Thoracic aorta (tissue), 2 donors: Measurements from ENCODE around the gene PSORS1C1. TPM values are rescaled to one million over a fixed set of nuclear protein-coding genes. Genes with fewer than 3 reads are reported as not detected.
"Not testable (repeated sequence)": the region's sequence is repeated elsewhere in the genome, so short reads cannot be mapped to it uniquely, and the experiment has no call there.

Experiments used
- ATAC-seq: fragments of 150-250 bp; one replicate; pipeline ENCODE4 v1.8.0; 2017; ENCODE audit warnings: low read depth; ENCODE audit not compliant: insufficient number of reproducible peaks, low FRiP score
- DNase-seq: peaks from one replicate; pipeline ENCODE4 v3.0.0-alpha.2; 2020; ENCODE audit warnings: low spot score
- H3K27ac ChIP-seq, 2 donors: fragments of 200-600 bp; sonication (generic); 1 replicate in 1 of 2; 2 replicates in 1 of 2; pipeline ENCODE4 v1.5.1; 2016; ENCODE audit warnings: mild to moderate bottlenecking in 2 of 2, moderate library complexity in 2 of 2
- H3K27me3 ChIP-seq: fragments of 200-600 bp; sonication (generic); replicated peaks from 2 replicates; pipeline ENCODE4 v1.6.0; 2016; ENCODE audit warnings: mild to moderate bottlenecking; ENCODE audit not compliant: insufficient read depth
- H3K36me3 ChIP-seq: fragments of 200-600 bp; sonication (generic); one replicate; pipeline ENCODE4 v1.5.1; 2016
- H3K4me1 ChIP-seq, 2 donors: fragments of 200-600 bp; sonication (generic); 1 replicate in 1 of 2; 2 replicates in 1 of 2; pipeline versions ENCODE4 v1.5.1 to v1.6.0; 2016; ENCODE audit warnings: low read depth in 2 of 2, mild to moderate bottlenecking in 1 of 2; ENCODE audit not compliant: control insufficient read depth in 1 of 2
- H3K4me3 ChIP-seq: fragments of 200-600 bp; sonication (generic); 2 replicates; pipeline ENCODE4 v1.5.1; 2016; ENCODE audit warnings: mild to moderate bottlenecking
- H3K9me3 ChIP-seq: fragments of 200-600 bp; sonication (generic); 2 replicates; pipeline ENCODE4 v1.5.1; 2016
- CTCF ChIP-seq: fragments of 200-600 bp; sonication (generic); IDR thresholded peaks from one replicate; pipeline ENCODE4 v1.5.1; 2019; ENCODE audit warnings: antibody characterized with exemption
- total RNA-seq, 2 donors: library from RNA; depleted of rRNA; stranded (reverse); fragments of >200 nt; gene quantifications; one replicate each; pipeline versions ENCODE4 v1.1.0 to v1.2.3, GENCODE V29; 2016

Gene PSORS1C1
- total RNA-seq, 2 donors from 2014 or later = 3.7 to 6.8 TPM

DNA sequence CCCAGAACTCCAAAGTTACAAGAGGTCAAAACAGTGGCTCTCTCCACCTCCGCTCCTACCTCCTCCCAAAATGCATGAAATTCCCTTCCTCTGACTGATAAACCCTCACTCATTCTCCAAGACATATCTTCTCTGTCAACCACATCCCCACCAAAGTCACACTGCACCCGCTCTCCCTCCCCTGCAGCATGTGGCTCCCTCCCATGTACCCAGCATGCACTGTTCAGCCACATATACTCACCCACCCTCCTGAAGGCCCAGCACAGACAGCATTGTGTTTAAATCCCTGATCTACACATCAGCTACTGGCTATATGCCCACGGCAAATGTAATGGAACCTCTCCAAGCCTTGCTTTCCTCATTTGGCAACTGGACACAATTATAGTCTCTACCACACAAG is 61.4 kb downstream of the PSORS1C1 start:
- Histone ChIP-seq H3K9me3 (no peaks in the 10 kb centered on the region), H3K27ac (no peak overlapping the region), H3K4me3 (no peak overlapping the region), H3K36me3 (no peaks in the 10 kb centered on the region), H3K4me1 (peaks cover 0 to under 1% of the 10 kb centered on the region in 2 donors), H3K27me3 (no peaks in the 10 kb centered on the region)
- TF ChIP-seq CTCF = no peak
- no peak for DNase-seq
- no peak for ATAC-seq

GRCh38 chr6:31178143-31179041 is 63.8 kb downstream of the PSORS1C1 start:
- DNase-seq = no peak
- Histone ChIP-seq H3K4me1 (peaks cover 0 to 2% of the 10 kb centered on the region in 2 donors), H3K36me3 (no peaks in the 10 kb centered on the region), H3K9me3 (no peaks in the 10 kb centered on the region), H3K27ac (no peak overlapping the region), H3K27me3 (no peaks in the 10 kb centered on the region), H3K4me3 (no peak overlapping the region)
- no peak for TF ChIP-seq CTCF
- ATAC-seq = no peak

- Histone ChIP-seq H3K27ac (no peak overlapping the region), H3K4me3 (no peak overlapping the region), H3K9me3 (no peaks in the 10 kb centered on the region), H3K27me3 (no peaks in the 10 kb centered on the region), H3K36me3 (no peaks in the 10 kb centered on the region), H3K4me1 (peaks cover 0 to 2% of the 10 kb centered on the region in 2 donors)
- ATAC-seq (no peak), DNase-seq (no peak)
- no peak for TF ChIP-seq CTCF
These were observed 64.4 kb downstream of the PSORS1C1 start for GRCh38 chr6:31179042-31179386.

DNA sequence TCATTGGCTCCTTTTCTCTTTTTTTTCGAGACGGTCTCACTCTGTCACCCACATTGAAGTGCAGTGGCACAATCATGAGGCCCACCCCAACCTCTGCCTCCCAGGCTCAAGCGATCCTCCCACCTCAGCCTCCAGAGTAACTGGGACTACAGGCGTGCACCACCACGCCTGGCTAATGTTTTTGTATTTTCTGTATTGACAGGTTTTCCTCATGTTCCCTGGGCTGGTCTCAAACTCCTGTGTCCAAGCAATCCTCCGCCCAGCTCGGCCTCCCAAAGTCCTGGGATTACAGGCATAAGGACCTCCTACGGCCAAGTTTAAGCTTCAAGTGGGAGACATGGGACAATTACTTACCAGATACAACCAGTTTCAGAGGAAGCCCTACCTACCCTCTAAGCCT is 65.3 kb downstream of the PSORS1C1 start:
- TF ChIP-seq CTCF = no peak
- no peaks in the 10 kb centered on the region for H3K9me3 ChIP-seq
- no peaks in the 10 kb centered on the region for H3K36me3 ChIP-seq
- peaks cover 0 to 2% of the 10 kb centered on the region in 2 donors for H3K4me1 ChIP-seq
- H3K27ac ChIP-seq = peak overlapping the region in 1 of 2 donors; percentile 38
- H3K4me3 ChIP-seq = peak overlapping the region; percentile 72
- H3K27me3 ChIP-seq = no peaks in the 10 kb centered on the region
- DNase-seq = no peak
- no peak for ATAC-seq

DNA sequence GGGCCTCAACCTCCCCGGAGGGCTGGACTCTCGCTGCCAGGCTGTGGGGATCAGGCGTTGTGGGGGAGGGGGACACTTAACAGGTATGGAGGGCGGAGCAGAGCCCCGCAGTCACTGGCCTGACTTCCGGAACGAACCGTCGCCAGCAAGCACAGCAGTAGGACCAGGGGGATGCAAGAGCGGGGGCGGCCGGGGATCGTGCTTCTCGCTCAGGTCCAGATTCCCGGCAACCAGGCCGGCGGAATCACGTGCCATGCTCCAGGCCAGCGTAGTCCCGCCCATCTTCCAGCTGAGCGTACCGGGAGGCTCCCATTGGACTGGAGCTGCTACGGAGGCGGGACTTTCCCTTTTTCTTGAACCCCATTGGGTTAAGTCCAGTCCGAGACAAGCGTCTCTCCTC is 65.9 kb downstream of the PSORS1C1 start:
- DNase-seq (no peak), ATAC-seq (peak; percentile 100)
- Histone ChIP-seq H3K4me1 (peaks cover 0 to 2% of the 10 kb centered on the region in 2 donors), H3K27me3 (no peaks in the 10 kb centered on the region), H3K9me3 (no peaks in the 10 kb centered on the region), H3K27ac (peak overlapping the region in 1 of 2 donors; percentile 38), H3K36me3 (no peaks in the 10 kb centered on the region), H3K4me3 (peak overlapping the region; percentile 72)
- no peak for TF ChIP-seq CTCF

- not testable (repeated sequence) for ATAC-seq, H3K27me3 ChIP-seq, DNase-seq
These were observed 68.7 kb downstream of the PSORS1C1 start for GRCh38 chr6:31183287-31183686.

DNA sequence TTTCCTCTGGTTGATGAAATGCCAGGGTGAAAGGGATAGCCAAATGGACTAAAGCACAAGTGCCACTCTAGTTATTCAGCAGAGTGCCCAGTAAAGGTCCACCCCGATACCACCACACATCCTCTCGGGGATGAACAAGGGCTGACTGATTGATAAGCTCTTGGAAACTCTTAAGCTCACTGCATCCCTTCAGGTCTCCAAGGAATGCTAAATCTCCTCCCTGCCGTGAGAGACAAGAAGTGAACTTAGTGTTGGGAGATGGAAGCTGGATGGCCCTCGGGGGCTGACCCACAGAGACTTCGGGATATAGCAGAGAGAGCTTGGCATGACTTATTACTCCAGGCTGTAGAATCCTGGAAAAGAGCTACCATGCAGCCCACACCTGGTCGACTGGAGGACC is 69.3 kb downstream of the PSORS1C1 start:
- H3K36me3 ChIP-seq, DNase-seq, H3K4me3 ChIP-seq, ATAC-seq, H3K27ac ChIP-seq, H3K4me1 ChIP-seq, H3K9me3 ChIP-seq, H3K27me3 ChIP-seq: not testable (repeated sequence)

More at GRCh38 chr6:31183287-31183686, 68.7 kb downstream of the PSORS1C1 start:
- not testable (repeated sequence) for H3K9me3 ChIP-seq, H3K27ac ChIP-seq, H3K4me3 ChIP-seq, H3K4me1 ChIP-seq, H3K36me3 ChIP-seq

- Histone ChIP-seq H3K4me3 (peak overlapping the region; percentile 62), H3K27ac (peak overlapping the region; percentile 68 to 82)
- H3K27me3 ChIP-seq, H3K4me1 ChIP-seq, H3K9me3 ChIP-seq, H3K36me3 ChIP-seq, DNase-seq, ATAC-seq: not testable (repeated sequence)
These were observed 71.1 kb downstream of the PSORS1C1 start for GRCh38 chr6:31185695-31186051.
